ENCODE measurements around the gene SLC25A21. TPM values are rescaled to one million over a fixed set of nuclear protein-coding genes. Genes with fewer than 3 reads are reported as not detected.
"Not testable (repeated sequence)": the region's sequence is repeated elsewhere in the genome, so short reads cannot be mapped to it uniquely, and the experiment has no call there.

The SLC25A21 gene
- total and polyA plus RNA-seq, 2 of the 13 experiments (the other 11 are each of a cell fraction or from before 2014, with no cell fraction given): 1.9 to 2.9 TPM

- H3K4me2 ChIP-seq (ENCODE audit: low read depth, low read length); ATAC-seq; H3K27me3 ChIP-seq (ENCODE audit: control insufficient read depth in 1 of 2, insufficient read depth in 2 of 2, low read length in 2 of 2); DNase-seq (ENCODE audit: low spot score); H2AFZ ChIP-seq (ENCODE audit: low read length); CTCF ChIA-PET (ENCODE audit: low intra/inter-chr PET ratio, low total read pairs); H3K4me3 ChIP-seq (replicated peaks in 1 of 3; ENCODE audit: insufficient read depth in 1 of 3, low read depth in 2 of 3, low read length in 3 of 3); in situ Hi-C loops (cut with HindIII; ENCODE audit: extremely low pct_ligation_motif_present, low pct_unique_long_range_greater_than_20kb); intact Hi-C loops (cut with micrococcal nuclease; ENCODE audit: unreplicated experiment); H3K36me3 ChIP-seq (replicated peaks in 1 of 2; ENCODE audit: control insufficient read depth in 1 of 2, insufficient read depth in 2 of 2, low read length in 2 of 2); BruUV-seq (replicated peaks); FAIRE-seq; H4K20me1 ChIP-seq (ENCODE audit: insufficient read depth, low read length); H3K9ac ChIP-seq (ENCODE audit: insufficient read depth, low read depth, low read length); H3K27ac ChIP-seq (ENCODE audit: extremely low read length, insufficient read depth, low read length); POLR2A ChIA-PET; TF ChIP-seq GABPA (CRISPR knock-in tag; IDR thresholded peaks at IDR 0.05; ENCODE audit: low read depth); HNF4G (IDR thresholded peaks at IDR 0.05; ENCODE audit: borderline replicate concordance, low read depth, low read length): not testable (repeated sequence)
- H3K9me3 ChIP-seq (ENCODE audit: low read length): peaks cover 21% of the 10 kb centered on the region
- peaks cover 10% of the 10 kb centered on the region for H3K79me2 ChIP-seq (ENCODE audit: insufficient read depth, low read length)
- WGBS (ENCODE audit: low lambda C conversion rate): 94% methylated on average over 7 of the region's 7 CpGs
- H3K4me1 ChIP-seq (ENCODE audit: insufficient read depth, low read length): peaks cover 38% of the 10 kb centered on the region
- TF ChIP-seq NRL (CRISPR knock-in tag; IDR thresholded peaks at IDR 0.05; ENCODE audit: borderline replicate concordance): peak; percentile 67; the same call in 1 of the 2 replicates
- TF ChIP-seq ZNF280D (CRISPR knock-in tag; IDR thresholded peaks at IDR 0.05): peak; percentile 89
- TF ChIP-seq GABPA (IDR thresholded peaks at IDR 0.05; ENCODE audit: low read depth, low read length): 0 out of 2 replicates have a peak, but pooled peaks have one; percentile 3
- 0 out of 2 replicates have a peak, but pooled peaks have one; percentile 25 for TF ChIP-seq ATF7-NPFF (CRISPR knock-in tag; IDR thresholded peaks at IDR 0.05; ENCODE audit: low read depth)
- TF ChIP-seq TOPORS (CRISPR knock-in tag; IDR thresholded peaks at IDR 0.05): peak; percentile 90; the same call in 1 of the 2 replicates
- TF ChIP-seq HNF4G (CRISPR knock-in tag; IDR thresholded peaks at IDR 0.05; ENCODE audit: borderline replicate concordance, low read depth): 0 out of 2 replicates have a peak, but pooled peaks have one; percentile 30
- peak; percentile 55; the same call in 1 of the 2 replicates for TF ChIP-seq ZKSCAN1 (IDR thresholded peaks at IDR 0.05; ENCODE audit: low read length)
- peak; percentile 59; the same call in 1 of the 2 replicates for TF ChIP-seq ZBTB7A (CRISPR knock-in tag; IDR thresholded peaks at IDR 0.05)
- 0 out of 2 replicates have a peak, but pooled peaks have one; percentile 26 for TF ChIP-seq THAP9 (CRISPR knock-in tag; IDR thresholded peaks at IDR 0.05; ENCODE audit: borderline replicate concordance)
- 0 out of 2 replicates have a peak, but pooled peaks have one; percentile 29 for TF ChIP-seq ZNF619 (CRISPR knock-in tag; IDR thresholded peaks at IDR 0.05)
- TF ChIP-seq DZIP1 (CRISPR knock-in tag; IDR thresholded peaks at IDR 0.05): peak; percentile 48; the same call in 1 of the 2 replicates
These were observed 33.5 kb upstream of the SLC25A21 start for GRCh38 chr14:37205623-37206605.
